K562 (cell line): ENCODE measurements around the gene DPEP3. TPM values are rescaled to one million over a fixed set of nuclear protein-coding genes. Genes with fewer than 3 reads are reported as not detected.

Source experiments
- CBFA2T3 ChIP-seq: fragments of 450-650 bp; IDR thresholded peaks from 2 replicates; pipeline ENCODE4 v1.6.1; 2017
- FOXJ2 ChIP-seq: fragments of 200-800 bp; sonication (Bioruptor generic); IDR thresholded peaks from 2 replicates; pipeline ENCODE4 v1.6.1; 2016; ENCODE audit warnings: missing genetic modification characterization, missing compliant biosample characterization
- L3MBTL2 ChIP-seq: fragments of 450-650 bp; IDR thresholded peaks from 2 replicates; pipeline ENCODE4 v1.6.1; 2016; ENCODE audit warnings: mild to moderate bottlenecking, moderate library complexity
- NCOA1 ChIP-seq: fragments of 450-650 bp; IDR thresholded peaks from 2 replicates; pipeline ENCODE4 v1.6.1; 2016; ENCODE audit warnings: low read depth
- PTBP1 ChIP-seq: fragments of 200-400 bp; formaldehyde crosslinking; IDR thresholded peaks from 2 replicates; pipeline ENCODE4 v1.6.1; 2017; ENCODE audit warnings: low read depth, low read length
- RUNX1 ChIP-seq: sonication (generic); IDR thresholded peaks from 2 replicates; pipeline ENCODE4 v1.6.1; 2016; ENCODE audit warnings: antibody characterized with exemption, low read depth
- SP1 ChIP-seq: sonication (generic); formaldehyde crosslinking; IDR thresholded peaks from 2 replicates; pipeline ENCODE4 v1.8.1; 2022; ENCODE audit warnings: mild to moderate bottlenecking, missing genetic modification reagents
- ZNF184 ChIP-seq: sonication (generic); formaldehyde crosslinking; IDR thresholded peaks from 2 replicates; pipeline ENCODE4 v1.5.0; 2020; ENCODE audit warnings: missing genetic modification reagents
- polyA plus RNA-seq, 8 experiments: library from polyadenylated mRNA; depleted of rRNA in 4 of 8; stranded (reverse) in 5 of 8; unstranded in 3 of 8; fragments of >200 nt; fragmentation: Nextera tagmentation in 2 of 8; fragmentation: Illumina TruSeq in 1 of 8; extraction: Ambion mirVana in 2 of 8; extraction: Trizol in 1 of 8; gene quantifications; 2 replicates each; pipeline versions ENCODE4 v1.2.1 to v1.2.3, GENCODE V29; 2011 to 2014; ENCODE audit warnings: inconsistent platforms in 1 of 8, missing spikeins in 1 of 8
- total RNA-seq, 7 experiments: library from RNA; depleted of rRNA in 6 of 7; stranded (reverse); fragments of >200 nt in 6 of 7; fragmentation: Illumina TruSeq in 2 of 7; extraction: Trizol in 2 of 7; gene quantifications; 2 replicates each; pipeline versions ENCODE4 v1.2.1 to v1.2.3, GENCODE V29; 2011 to 2021; ENCODE audit warnings: low replicate concordance in 1 of 7
- TF ChIP-seq, protein P1 (sequence below): sonication (generic); formaldehyde crosslinking; IDR thresholded peaks from 2 replicates; pipeline ENCODE4 v1.8.1; 2023; ENCODE audit warnings: mild to moderate bottlenecking, missing genetic modification reagents
- TF ChIP-seq, protein P2 (sequence below): fragments of 450-650 bp; formaldehyde crosslinking; IDR thresholded peaks from 2 replicates; pipeline ENCODE4 v1.4.0; 2020; ENCODE audit warnings: mild to moderate bottlenecking, moderate library complexity
- TF ChIP-seq, protein P3 (sequence below), 2 experiments: fragments of 150-350 bp in 1 of 2; IDR thresholded peaks; 2 replicates each; pipeline ENCODE4 v1.6.1; 2012 to 2016; ENCODE audit warnings: low read depth in 2 of 2, low read length in 2 of 2, mild to moderate bottlenecking in 1 of 2, moderate library complexity in 1 of 2
- TF ChIP-seq, protein P4 (sequence below): fragments of 450-650 bp; IDR thresholded peaks from 2 replicates; pipeline ENCODE4 v1.6.1; 2018; ENCODE audit not compliant: partially characterized antibody
- TF ChIP-seq, protein P5 (sequence below): IDR thresholded peaks from 2 replicates; pipeline ENCODE4 v1.6.1; 2011; ENCODE audit warnings: borderline replicate concordance, low read depth, mild to moderate bottlenecking, moderate library complexity, low read length; ENCODE audit not compliant: insufficient read depth, poor library complexity, severe bottlenecking

Gene DPEP3
- total and polyA plus RNA-seq, 9 of the 15 experiments (the other 6 are each of a cell fraction or from before 2014, with no cell fraction given): not detected

DNA sequence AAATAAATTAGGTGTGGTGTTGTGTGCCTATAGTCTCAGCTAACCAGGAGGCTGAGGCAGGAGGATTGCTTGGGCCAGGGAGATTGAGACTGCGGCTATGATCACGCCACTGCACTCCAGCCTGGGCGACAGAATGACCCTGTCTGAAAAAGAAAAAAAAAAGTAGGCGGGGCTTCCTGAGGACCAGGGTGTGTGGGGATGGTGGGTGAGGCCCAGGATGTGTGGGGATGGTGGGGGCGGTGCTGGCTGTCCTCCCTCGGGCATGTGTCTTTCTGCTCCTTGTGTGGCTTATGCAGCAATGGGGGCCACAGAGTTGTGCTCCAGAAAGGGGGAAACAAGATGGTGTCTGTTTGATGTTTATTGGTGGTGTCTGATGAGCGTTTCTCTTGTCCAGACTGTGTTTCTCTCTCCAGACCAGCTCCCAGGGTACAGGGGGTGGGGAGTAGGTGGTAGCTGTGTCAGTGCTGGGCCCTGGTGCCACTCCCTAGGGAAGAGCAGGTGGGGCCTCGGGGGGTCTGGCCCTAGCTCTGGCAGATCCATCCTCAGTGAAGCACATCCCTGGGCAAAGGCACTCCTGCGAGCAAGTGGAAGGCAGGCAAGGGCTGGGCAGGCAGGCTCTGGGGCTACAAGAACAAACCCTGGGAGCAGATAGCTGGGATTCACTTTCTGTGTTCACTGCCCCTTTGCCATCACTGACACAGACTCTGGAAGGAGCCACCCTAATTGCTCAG is 38.7 kb downstream of the DPEP3 start (continued):
- TF ChIP-seq, protein P1, sequence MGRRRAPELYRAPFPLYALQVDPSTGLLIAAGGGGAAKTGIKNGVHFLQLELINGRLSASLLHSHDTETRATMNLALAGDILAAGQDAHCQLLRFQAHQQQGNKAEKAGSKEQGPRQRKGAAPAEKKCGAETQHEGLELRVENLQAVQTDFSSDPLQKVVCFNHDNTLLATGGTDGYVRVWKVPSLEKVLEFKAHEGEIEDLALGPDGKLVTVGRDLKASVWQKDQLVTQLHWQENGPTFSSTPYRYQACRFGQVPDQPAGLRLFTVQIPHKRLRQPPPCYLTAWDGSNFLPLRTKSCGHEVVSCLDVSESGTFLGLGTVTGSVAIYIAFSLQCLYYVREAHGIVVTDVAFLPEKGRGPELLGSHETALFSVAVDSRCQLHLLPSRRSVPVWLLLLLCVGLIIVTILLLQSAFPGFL: no peak
- TF ChIP-seq, protein P2, sequence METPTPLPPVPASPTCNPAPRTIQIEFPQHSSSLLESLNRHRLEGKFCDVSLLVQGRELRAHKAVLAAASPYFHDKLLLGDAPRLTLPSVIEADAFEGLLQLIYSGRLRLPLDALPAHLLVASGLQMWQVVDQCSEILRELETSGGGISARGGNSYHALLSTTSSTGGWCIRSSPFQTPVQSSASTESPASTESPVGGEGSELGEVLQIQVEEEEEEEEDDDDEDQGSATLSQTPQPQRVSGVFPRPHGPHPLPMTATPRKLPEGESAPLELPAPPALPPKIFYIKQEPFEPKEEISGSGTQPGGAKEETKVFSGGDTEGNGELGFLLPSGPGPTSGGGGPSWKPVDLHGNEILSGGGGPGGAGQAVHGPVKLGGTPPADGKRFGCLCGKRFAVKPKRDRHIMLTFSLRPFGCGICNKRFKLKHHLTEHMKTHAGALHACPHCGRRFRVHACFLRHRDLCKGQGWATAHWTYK: no peak
- TF ChIP-seq, protein P3, sequence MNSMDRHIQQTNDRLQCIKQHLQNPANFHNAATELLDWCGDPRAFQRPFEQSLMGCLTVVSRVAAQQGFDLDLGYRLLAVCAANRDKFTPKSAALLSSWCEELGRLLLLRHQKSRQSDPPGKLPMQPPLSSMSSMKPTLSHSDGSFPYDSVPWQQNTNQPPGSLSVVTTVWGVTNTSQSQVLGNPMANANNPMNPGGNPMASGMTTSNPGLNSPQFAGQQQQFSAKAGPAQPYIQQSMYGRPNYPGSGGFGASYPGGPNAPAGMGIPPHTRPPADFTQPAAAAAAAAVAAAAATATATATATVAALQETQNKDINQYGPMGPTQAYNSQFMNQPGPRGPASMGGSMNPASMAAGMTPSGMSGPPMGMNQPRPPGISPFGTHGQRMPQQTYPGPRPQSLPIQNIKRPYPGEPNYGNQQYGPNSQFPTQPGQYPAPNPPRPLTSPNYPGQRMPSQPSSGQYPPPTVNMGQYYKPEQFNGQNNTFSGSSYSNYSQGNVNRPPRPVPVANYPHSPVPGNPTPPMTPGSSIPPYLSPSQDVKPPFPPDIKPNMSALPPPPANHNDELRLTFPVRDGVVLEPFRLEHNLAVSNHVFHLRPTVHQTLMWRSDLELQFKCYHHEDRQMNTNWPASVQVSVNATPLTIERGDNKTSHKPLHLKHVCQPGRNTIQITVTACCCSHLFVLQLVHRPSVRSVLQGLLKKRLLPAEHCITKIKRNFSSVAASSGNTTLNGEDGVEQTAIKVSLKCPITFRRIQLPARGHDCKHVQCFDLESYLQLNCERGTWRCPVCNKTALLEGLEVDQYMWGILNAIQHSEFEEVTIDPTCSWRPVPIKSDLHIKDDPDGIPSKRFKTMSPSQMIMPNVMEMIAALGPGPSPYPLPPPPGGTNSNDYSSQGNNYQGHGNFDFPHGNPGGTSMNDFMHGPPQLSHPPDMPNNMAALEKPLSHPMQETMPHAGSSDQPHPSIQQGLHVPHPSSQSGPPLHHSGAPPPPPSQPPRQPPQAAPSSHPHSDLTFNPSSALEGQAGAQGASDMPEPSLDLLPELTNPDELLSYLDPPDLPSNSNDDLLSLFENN (IDR thresholded peaks at IDR 0.05; ENCODE audit: low read depth in 2 of 2, low read length in 2 of 2): no peak
- TF ChIP-seq SP1 (CRISPR knock-in tag) (0 out of 2 replicates have a peak, but pooled peaks have one; percentile 13), RUNX1 (0 out of 2 replicates have a peak, but pooled peaks have one; percentile 23), FOXJ2 (tag) (no peak), L3MBTL2 (no peak), CBFA2T3 (no peak), ZNF184 (no peak), NCOA1 (no peak), PTBP1 (no peak)
- TF ChIP-seq, protein P4, sequence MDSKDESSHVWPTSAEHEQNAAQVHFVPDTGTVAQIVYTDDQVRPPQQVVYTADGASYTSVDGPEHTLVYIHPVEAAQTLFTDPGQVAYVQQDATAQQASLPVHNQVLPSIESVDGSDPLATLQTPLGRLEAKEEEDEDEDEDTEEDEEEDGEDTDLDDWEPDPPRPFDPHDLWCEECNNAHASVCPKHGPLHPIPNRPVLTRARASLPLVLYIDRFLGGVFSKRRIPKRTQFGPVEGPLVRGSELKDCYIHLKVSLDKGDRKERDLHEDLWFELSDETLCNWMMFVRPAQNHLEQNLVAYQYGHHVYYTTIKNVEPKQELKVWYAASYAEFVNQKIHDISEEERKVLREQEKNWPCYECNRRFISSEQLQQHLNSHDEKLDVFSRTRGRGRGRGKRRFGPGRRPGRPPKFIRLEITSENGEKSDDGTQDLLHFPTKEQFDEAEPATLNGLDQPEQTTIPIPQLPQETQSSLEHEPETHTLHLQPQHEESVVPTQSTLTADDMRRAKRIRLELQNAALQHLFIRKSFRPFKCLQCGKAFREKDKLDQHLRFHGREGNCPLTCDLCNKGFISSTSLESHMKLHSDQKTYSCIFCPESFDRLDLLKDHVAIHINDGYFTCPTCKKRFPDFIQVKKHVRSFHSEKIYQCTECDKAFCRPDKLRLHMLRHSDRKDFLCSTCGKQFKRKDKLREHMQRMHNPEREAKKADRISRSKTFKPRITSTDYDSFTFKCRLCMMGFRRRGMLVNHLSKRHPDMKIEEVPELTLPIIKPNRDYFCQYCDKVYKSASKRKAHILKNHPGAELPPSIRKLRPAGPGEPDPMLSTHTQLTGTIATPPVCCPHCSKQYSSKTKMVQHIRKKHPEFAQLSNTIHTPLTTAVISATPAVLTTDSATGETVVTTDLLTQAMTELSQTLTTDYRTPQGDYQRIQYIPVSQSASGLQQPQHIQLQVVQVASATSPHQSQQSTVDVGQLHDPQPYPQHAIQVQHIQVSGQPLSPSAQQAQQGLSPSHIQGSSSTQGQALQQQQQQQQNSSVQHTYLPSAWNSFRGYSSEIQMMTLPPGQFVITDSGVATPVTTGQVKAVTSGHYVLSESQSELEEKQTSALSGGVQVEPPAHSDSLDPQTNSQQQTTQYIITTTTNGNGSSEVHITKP: no peak
- TF ChIP-seq, protein P5, sequence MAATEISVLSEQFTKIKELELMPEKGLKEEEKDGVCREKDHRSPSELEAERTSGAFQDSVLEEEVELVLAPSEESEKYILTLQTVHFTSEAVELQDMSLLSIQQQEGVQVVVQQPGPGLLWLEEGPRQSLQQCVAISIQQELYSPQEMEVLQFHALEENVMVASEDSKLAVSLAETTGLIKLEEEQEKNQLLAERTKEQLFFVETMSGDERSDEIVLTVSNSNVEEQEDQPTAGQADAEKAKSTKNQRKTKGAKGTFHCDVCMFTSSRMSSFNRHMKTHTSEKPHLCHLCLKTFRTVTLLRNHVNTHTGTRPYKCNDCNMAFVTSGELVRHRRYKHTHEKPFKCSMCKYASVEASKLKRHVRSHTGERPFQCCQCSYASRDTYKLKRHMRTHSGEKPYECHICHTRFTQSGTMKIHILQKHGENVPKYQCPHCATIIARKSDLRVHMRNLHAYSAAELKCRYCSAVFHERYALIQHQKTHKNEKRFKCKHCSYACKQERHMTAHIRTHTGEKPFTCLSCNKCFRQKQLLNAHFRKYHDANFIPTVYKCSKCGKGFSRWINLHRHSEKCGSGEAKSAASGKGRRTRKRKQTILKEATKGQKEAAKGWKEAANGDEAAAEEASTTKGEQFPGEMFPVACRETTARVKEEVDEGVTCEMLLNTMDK: no peak
